Muscle of leg (tissue), 11 donors: Measurements from ENCODE around the gene MCCC2. TPM values are rescaled to one million over a fixed set of nuclear protein-coding genes. Genes with fewer than 3 reads are reported as not detected.
"Not testable (repeated sequence)": the region's sequence is repeated elsewhere in the genome, so short reads cannot be mapped to it uniquely, and the experiment has no call there.

Experiments used
- DNase-seq: peaks from one replicate; pipeline ENCODE4 v3.0.0; 2013
- H3K27ac ChIP-seq: one replicate; pipeline ENCODE4 v1.5.1; 2013; ENCODE audit warnings: mild to moderate bottlenecking, low read length, control low read depth
- H3K27me3 ChIP-seq: one replicate; pipeline ENCODE4 v1.6.1; 2013; ENCODE audit warnings: low read length; ENCODE audit not compliant: control insufficient read depth, insufficient read depth
- H3K36me3 ChIP-seq: one replicate; pipeline ENCODE4 v1.6.1; 2013; ENCODE audit warnings: low read length; ENCODE audit not compliant: control insufficient read depth, insufficient read depth
- H3K4me1 ChIP-seq: one replicate; pipeline ENCODE4 v1.6.1; 2013; ENCODE audit warnings: low read length; ENCODE audit not compliant: control insufficient read depth, insufficient read depth
- H3K4me3 ChIP-seq: one replicate; pipeline ENCODE4 v1.5.1; 2013; ENCODE audit warnings: low read length, control low read depth
- H3K9me3 ChIP-seq: replicated peaks from 2 replicates; pipeline ENCODE4 v1.6.1; 2013; ENCODE audit warnings: low read depth, low read length; ENCODE audit not compliant: control insufficient read depth
- WGBS: methylation state at CpG from one replicate; pipeline ENCODE4 v1.1.5; 2013; ENCODE audit warnings: missing lambda C conversion rate; ENCODE audit not compliant: insufficient coverage; 5-methylcytosine and 5-hydroxymethylcytosine counted together
- polyA plus RNA-seq, 8 donors: library from polyadenylated mRNA; unstranded; fragments of 120-200 nt; gene quantifications; one replicate each; pipeline versions ENCODE4 v1.2.1 to v1.2.3, GENCODE V29; 2013; ENCODE audit warnings: inconsistent platforms in 1 of 8, low replicate concordance in 1 of 8; ENCODE audit not compliant: insufficient read length in 8 of 8, insufficient read depth in 1 of 8
- total RNA-seq: library from RNA; stranded (reverse); fragments of 120-200 nt; gene quantifications from one replicate; pipeline ENCODE4 v1.2.4, GENCODE V29; 2013

Gene MCCC2
- total and polyA plus RNA-seq, 9 donors: 12.0 to 21.5 (median 15.6) TPM

DNA sequence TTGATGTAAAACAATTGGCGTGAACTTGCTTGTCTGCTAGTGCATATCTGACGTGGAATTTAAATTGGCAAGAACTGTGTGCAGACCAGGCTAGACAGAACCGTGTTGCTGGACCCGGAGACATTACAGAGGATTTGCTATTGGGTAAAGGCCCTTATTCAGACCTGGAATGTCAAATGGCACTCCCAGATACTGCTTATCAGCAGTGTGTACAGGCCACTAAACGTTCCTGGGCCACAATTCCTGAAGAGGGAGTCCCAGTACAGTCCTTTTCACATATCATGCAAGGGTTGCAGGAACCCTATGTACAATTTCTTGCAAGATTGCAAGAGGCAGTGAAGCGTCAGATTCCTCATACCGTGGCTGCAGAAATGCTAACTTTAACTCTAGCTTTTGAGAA, 13.5 kb upstream of the MCCC2 start:
- WGBS: 83% methylated on average over 7 of the region's 7 CpGs
- DNase-seq: no peak
- Histone ChIP-seq H3K9me3 (no peaks in the 10 kb centered on the region), H3K4me1 (no peaks in the 10 kb centered on the region), H3K4me3 (no peak overlapping the region), H3K27ac (no peak overlapping the region), H3K36me3 (no peaks in the 10 kb centered on the region), H3K27me3 (no peaks in the 10 kb centered on the region)

DNA sequence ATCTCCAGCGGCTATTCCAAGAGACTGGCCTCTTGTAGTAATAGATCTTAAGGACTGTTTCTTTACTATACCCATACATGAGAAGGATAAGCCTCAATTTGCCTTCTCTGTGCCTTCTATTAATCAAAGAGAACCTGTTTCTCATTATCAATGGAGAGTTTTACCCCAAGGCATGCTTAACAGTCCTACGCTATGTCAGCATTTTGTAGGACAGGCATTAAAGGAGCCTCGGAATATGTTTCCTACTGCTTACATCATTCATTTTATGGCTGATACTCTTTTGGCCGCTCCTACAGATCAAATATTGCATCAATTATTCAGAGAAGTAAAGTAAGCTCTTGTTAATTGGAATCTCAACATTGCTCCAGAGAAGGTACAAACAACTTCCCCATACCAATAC, 11.6 kb upstream of the MCCC2 start:
- not testable (repeated sequence) for H3K4me1 ChIP-seq, H3K27ac ChIP-seq, H3K4me3 ChIP-seq, H3K9me3 ChIP-seq, DNase-seq, H3K36me3 ChIP-seq, H3K27me3 ChIP-seq
- WGBS: no CpG with 5 or more reads among the region's 4 CpGs

DNA sequence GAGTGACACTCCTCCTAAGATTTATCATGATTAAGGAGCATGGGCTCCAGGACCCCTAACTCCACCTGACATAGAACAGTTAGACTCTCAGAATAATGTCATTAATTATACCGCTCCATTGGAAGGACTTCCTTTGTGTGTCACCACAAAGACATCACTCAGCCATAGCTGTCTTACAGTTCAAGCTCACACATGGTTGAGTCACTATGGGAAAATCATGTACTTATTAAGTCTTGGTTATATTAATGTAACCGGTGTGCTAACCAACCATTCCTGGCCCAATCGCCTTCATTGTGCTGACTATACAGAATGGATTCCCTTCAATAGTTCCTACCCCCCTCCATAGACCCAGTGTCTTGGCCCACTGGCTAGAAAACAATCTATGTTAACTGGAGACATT, 10.9 kb upstream of the MCCC2 start:
- H3K36me3 ChIP-seq: no peaks in the 10 kb centered on the region
- no peaks in the 10 kb centered on the region for H3K4me1 ChIP-seq
- no peak for DNase-seq
- no peak overlapping the region for H3K27ac ChIP-seq
- no peaks in the 10 kb centered on the region for H3K27me3 ChIP-seq
- H3K4me3 ChIP-seq: no peak overlapping the region
- no CpG with 5 or more reads among the region's 3 CpGs for WGBS
- H3K9me3 ChIP-seq: no peaks in the 10 kb centered on the region

DNA sequence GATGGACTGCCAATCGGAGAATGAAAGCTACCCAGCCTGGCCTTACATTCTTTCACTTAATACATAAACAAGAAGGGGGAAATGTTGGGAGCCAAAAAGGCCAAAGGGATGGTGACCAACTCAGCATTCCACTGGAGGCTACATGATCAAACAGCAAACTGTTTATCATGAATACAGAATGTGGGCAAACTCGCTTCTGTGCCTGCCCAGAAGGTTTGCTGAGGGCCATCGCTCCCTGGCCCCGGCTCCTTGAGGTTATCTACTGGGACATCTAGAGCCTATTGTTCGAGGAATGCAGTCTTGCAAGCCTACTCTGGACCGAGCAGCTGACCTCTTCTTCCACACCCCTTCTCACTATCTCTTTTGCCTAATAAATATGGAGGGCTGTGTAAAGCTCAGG, 9.3 kb upstream of the MCCC2 start:
- H3K9me3 ChIP-seq, H3K27ac ChIP-seq, DNase-seq, H3K36me3 ChIP-seq, H3K4me3 ChIP-seq, H3K4me1 ChIP-seq, H3K27me3 ChIP-seq: not testable (repeated sequence)
- no CpG with 5 or more reads among the region's 6 CpGs for WGBS

DNA sequence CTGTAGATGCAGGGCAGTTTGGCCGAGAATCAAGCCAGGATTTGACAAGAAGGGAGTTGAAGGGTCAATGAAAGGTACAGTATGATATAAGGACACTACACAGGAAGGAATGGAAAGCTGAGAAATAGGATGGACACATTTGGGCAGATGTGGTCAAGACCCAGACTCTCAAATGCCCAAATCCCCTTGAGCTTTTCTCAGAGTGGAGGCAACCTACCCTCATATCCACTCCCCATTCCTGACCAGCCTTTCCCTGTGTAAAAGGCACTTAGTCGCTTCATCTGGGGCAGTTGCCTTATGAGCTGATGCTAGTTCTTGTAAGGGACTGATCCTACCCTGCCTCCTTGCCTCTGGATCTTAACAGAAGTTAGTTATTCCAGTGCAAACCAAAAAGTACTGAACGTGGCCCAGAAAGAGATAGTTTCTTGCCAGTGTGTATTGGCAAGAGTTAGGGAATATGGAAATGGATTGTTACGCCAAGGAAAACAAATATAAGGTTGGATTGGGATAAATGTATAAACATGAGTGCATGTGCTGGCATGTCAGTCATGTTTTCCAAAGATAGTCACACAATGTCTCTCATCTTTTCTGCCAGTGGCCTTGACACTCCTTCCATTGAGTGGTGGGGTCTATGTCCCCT, 4.1 kb upstream of the MCCC2 start:
- Histone ChIP-seq H3K4me3 (no peak overlapping the region), H3K27ac (no peak overlapping the region), H3K27me3 (peaks cover 2% of the 10 kb centered on the region), H3K9me3 (no peaks in the 10 kb centered on the region), H3K4me1 (peaks cover 10% of the 10 kb centered on the region), H3K36me3 (no peaks in the 10 kb centered on the region)
- DNase-seq: no peak
- WGBS: 54% methylated on average over 2 of the region's 4 CpGs

DNA sequence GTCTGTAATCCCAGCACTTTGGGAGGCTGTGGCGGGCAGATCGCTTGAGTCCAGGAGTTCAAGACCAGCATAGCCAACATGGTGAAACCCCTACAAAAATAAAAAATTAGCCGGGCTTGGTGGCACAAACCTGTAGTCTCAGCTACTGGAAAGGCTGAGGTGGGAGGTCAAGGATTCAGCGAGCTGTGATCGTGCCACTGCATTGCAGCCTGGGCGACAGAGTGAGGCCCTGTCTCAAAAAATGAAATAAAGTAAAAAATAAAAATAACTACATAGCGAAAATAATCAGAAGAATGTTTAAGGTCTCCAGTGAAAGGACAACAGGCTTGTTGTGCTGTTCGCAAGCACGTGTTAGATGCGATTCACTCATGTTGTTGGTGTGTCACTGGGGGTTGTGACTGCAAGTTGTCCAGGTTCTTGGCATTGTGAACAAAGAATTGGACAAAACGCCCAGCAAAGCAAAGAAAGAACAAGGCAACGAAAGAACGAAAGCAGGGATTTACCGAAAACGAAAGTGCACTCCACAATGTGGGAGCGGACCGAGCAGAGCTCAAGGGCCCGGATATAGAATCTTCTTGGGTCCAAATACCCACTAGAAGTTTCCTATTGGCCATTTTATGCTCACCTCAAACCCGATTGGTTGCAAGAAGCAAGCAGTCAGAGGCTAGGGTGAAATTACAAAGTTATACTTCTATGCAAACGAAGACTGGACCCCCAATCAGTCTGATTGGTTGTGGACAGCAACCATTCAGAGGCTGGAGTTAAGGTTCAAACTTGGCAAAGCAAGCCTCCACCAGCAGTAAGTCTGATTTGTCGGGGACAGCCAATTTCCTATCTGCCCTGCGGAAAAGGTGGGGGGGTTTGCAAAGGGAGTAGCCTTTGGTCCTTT, 844 bp upstream of the MCCC2 start:
- peak overlapping the region; percentile 86 for H3K27ac ChIP-seq
- H3K36me3 ChIP-seq: no peaks in the 10 kb centered on the region
- 92% methylated on average over 4 of the region's 22 CpGs for WGBS
- H3K4me3 ChIP-seq: peak overlapping the region; percentile 78
- H3K4me1 ChIP-seq: peaks cover 10% of the 10 kb centered on the region
- no peaks in the 10 kb centered on the region for H3K9me3 ChIP-seq
- peaks cover 2% of the 10 kb centered on the region for H3K27me3 ChIP-seq
- DNase-seq: peak; percentile 66

DNA sequence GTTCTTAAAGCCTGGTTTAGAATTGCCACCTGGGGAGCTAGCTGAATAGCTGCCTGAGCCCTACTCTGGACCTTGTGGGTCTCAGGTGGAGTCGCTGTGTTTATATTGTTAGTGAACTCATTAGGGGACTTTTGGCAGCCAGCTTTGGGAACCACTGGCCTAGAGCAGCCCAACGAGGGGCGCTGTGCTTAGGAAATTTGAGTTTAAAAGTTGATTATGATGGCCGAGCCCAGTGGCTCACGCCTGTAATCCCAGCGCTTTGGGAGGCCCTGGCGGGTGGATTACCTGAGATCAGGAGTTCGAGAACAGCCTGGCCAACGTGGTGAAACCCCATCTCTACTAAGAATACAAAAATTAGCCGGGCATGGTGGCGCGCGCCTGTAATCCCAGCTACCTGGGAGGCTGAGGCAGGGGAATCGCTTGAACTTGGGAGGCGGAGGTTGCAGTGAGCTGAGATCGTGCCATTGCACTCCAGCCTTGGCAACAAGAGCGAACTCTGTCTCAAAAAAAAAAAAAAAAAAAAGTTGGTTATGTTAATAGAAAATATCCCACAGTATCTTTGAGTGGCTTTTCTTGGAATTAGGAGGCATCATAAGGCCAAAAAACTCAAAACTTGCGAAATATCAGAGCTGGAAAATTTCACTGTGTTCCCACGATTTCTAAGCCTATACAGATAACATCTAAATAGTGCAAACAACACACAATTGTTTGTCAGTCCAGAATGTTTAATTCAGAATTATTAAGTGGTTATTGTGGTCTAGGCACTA, 809 bp downstream of the MCCC2 start:
- 14% methylated on average over 1 of the region's 19 CpGs for WGBS
- Histone ChIP-seq H3K27me3 (peaks cover 2% of the 10 kb centered on the region), H3K36me3 (no peaks in the 10 kb centered on the region), H3K4me1 (peaks cover 10% of the 10 kb centered on the region), H3K27ac (peak overlapping the region; percentile 86), H3K4me3 (peak overlapping the region; percentile 78), H3K9me3 (no peaks in the 10 kb centered on the region)
- no peak for DNase-seq

DNA sequence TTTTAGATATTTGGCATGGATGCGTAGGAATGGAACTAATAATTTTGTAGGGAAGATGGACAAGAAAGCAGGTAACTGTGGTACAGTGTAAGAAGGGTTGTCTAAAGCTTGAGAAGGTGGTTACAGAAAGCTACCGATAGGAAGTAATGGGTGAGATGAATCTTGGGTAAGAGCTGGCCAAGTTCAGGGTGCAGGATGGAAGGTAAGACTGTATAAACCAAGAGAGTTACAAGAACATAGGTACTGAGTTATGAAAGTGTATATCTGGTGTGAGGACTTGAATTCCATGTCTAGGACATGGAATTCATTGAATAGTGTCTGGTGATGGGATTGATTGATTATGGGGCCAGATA, 1.4 kb downstream of the MCCC2 start:
- no peak for DNase-seq
- no peak overlapping the region for H3K4me3 ChIP-seq
- peaks cover 2% of the 10 kb centered on the region for H3K27me3 ChIP-seq
- H3K27ac ChIP-seq: no peak overlapping the region
- no peaks in the 10 kb centered on the region for H3K36me3 ChIP-seq
- peaks cover 10% of the 10 kb centered on the region for H3K4me1 ChIP-seq
- no peaks in the 10 kb centered on the region for H3K9me3 ChIP-seq
- WGBS: 90% methylated on average over 2 of the region's 2 CpGs

DNA sequence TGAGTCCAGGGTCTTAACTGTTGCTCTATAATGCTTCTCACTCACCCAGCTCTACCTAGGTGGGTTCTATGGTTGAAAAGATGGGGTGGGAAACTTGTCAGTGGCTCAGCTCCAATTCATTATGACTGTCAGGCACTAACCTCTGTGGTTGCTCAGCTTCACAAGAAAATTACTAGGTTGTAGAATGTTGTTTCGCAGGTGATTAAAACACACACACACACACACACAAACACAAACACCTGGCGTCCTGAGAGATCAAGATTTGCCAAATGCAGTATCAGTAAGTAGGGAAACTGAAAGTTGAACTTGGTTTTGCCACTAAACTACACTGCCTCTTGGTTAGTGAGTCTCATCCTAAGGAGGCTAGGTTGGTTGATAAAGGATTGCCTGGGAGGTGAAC, 2.8 kb downstream of the MCCC2 start:
- Histone ChIP-seq H3K27me3 (peaks cover 2% of the 10 kb centered on the region), H3K4me3 (no peak overlapping the region), H3K4me1 (peaks cover 10% of the 10 kb centered on the region), H3K9me3 (no peaks in the 10 kb centered on the region), H3K36me3 (peaks cover 2% of the 10 kb centered on the region), H3K27ac (no peak overlapping the region)
- WGBS: no CpG with 5 or more reads among the region's 2 CpGs
- DNase-seq: no peak

DNA sequence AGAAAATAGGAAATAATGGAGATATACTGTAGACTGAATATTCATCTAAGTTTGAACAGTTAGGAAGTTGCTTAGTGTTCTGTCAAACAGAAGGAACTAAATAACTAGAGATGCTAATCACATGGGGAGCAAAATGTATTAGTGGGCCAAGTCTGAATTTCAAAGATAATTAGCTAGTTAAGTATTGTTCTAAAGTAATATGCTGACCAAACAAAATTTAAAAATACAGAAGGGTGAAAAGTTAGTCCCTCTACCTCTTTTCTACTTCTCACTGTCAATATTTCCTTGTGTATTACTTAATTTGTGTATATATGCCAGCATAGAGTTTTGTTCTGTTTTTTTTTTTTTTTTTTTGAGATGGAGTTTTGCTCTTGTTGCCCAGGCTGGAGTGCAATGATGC, 4.0 kb downstream of the MCCC2 start:
- peaks cover 2% of the 10 kb centered on the region for H3K36me3 ChIP-seq
- DNase-seq: no peak

More for the DNA sequence above, 4.0 kb downstream of the MCCC2 start:
- Histone ChIP-seq H3K27me3 (peaks cover 2% of the 10 kb centered on the region), H3K9me3 (no peaks in the 10 kb centered on the region), H3K4me1 (peaks cover 10% of the 10 kb centered on the region), H3K27ac (no peak overlapping the region), H3K4me3 (no peak overlapping the region)
